HepG2 (cell line): ENCODE results near the gene MPC1. TPM values are rescaled to one million over a fixed set of nuclear protein-coding genes. Genes with fewer than 3 reads are reported as not detected.

ENCODE experiments used
- AGO2 ChIP-seq: fragments of 200-400 bp; formaldehyde crosslinking; optimal IDR thresholded peaks from 2 replicates; pipeline ENCODE3; 2017; ENCODE audit warnings: mild to moderate bottlenecking, low read depth, low read length, moderate library complexity
- ARNTL ChIP-seq: sonication (generic); formaldehyde crosslinking; IDR thresholded peaks from 2 replicates; pipeline ENCODE4 v1.4.0; 2020; ENCODE audit warnings: mild to moderate bottlenecking, missing genetic modification reagents
- ATF6 ChIP-seq: sonication (generic); formaldehyde crosslinking; conservative IDR thresholded peaks from 2 replicates; pipeline ENCODE4 v1.4.0; 2020; ENCODE audit warnings: missing genetic modification reagents
- ATRX ChIP-seq: sonication (generic); formaldehyde crosslinking; IDR thresholded peaks from 2 replicates; pipeline ENCODE4 v1.4.0; 2020; ENCODE audit warnings: missing genetic modification reagents, borderline replicate concordance
- BHLHE40 ChIP-seq: IDR thresholded peaks from 2 replicates; pipeline ENCODE4 v1.6.1; 2011; ENCODE audit warnings: low read length, improper control_type of control experiment
- E2F2 ChIP-seq: sonication (generic); formaldehyde crosslinking; IDR thresholded peaks from 2 replicates; pipeline ENCODE4 v1.4.0; 2020; ENCODE audit warnings: missing genetic modification reagents, borderline replicate concordance
- ELF1 ChIP-seq: sonication (generic); formaldehyde crosslinking; IDR thresholded peaks from 2 replicates; pipeline ENCODE4 v1.4.0; 2020; ENCODE audit warnings: missing genetic modification reagents
- FOSL2 ChIP-seq: sonication (generic); formaldehyde crosslinking; IDR thresholded peaks from 2 replicates; pipeline ENCODE4 v1.4.0; 2020; ENCODE audit warnings: missing genetic modification reagents
- LCORL ChIP-seq, 2 experiments: fragments of 450-650 bp in 1 of 2; sonication (generic) in 1 of 2; formaldehyde crosslinking in 1 of 2; IDR thresholded peaks; 2 replicates each; pipeline versions ENCODE4 v1.5.0 to v1.6.1; 2017 to 2020; ENCODE audit warnings: antibody characterized with exemption in 1 of 2, missing genetic modification reagents in 1 of 2
- MIER2 ChIP-seq: IDR thresholded peaks from 2 replicates; pipeline ENCODE4 v1.6.1; 2016; ENCODE audit warnings: missing biosample characterization, missing genetic modification reagents
- RBAK ChIP-seq: sonication (generic); formaldehyde crosslinking; IDR thresholded peaks from 2 replicates; pipeline ENCODE4 v1.5.1; 2020; ENCODE audit warnings: mild to moderate bottlenecking, missing genetic modification reagents
- SKI ChIP-seq: fragments of 450-650 bp; IDR thresholded peaks from one replicate; pipeline ENCODE4 v1.6.1; 2018; ENCODE audit warnings: mild to moderate bottlenecking; ENCODE audit not compliant: partially characterized antibody
- SP5 ChIP-seq: IDR thresholded peaks from 2 replicates; pipeline ENCODE4 v1.6.1; 2016; ENCODE audit warnings: low read depth, borderline replicate concordance
- TFAP4 ChIP-seq: sonication (generic); IDR thresholded peaks from 2 replicates; pipeline ENCODE4 v1.6.1; 2016; ENCODE audit warnings: low read depth, borderline replicate concordance
- TRIM24 ChIP-seq: sonication (generic); formaldehyde crosslinking; IDR thresholded peaks from 2 replicates; pipeline ENCODE4 v1.8.0; 2022; ENCODE audit warnings: mild to moderate bottlenecking, missing genetic modification reagents
- ZBTB46 ChIP-seq: sonication (generic); formaldehyde crosslinking; IDR thresholded peaks from 2 replicates; pipeline ENCODE4 v1.4.0; 2020; ENCODE audit warnings: mild to moderate bottlenecking, missing genetic modification reagents, borderline replicate concordance
- ZFP36L1 ChIP-seq: sonication (generic); formaldehyde crosslinking; IDR thresholded peaks from 2 replicates; pipeline ENCODE4 v1.8.0; 2022; ENCODE audit warnings: mild to moderate bottlenecking, missing genetic modification reagents, moderate library complexity
- ZNF17 ChIP-seq: sonication (generic); formaldehyde crosslinking; IDR thresholded peaks from 2 replicates; pipeline ENCODE4 v1.5.0; 2020; ENCODE audit warnings: mild to moderate bottlenecking, missing genetic modification reagents
- ZNF703 ChIP-seq: sonication (generic); formaldehyde crosslinking; IDR thresholded peaks from 2 replicates; pipeline ENCODE4 v1.5.1; 2020; ENCODE audit warnings: missing genetic modification reagents, mild to moderate bottlenecking, moderate library complexity, borderline replicate concordance
- ZNF720 ChIP-seq: sonication (generic); formaldehyde crosslinking; IDR thresholded peaks from 2 replicates; pipeline ENCODE4 v1.4.0; 2020; ENCODE audit warnings: missing genetic modification reagents
- ZNF775 ChIP-seq: sonication (generic); formaldehyde crosslinking; IDR thresholded peaks from 2 replicates; pipeline ENCODE4 v1.4.0; 2020; ENCODE audit warnings: missing genetic modification reagents, mild to moderate bottlenecking, moderate library complexity, borderline replicate concordance
- polyA plus RNA-seq, 8 experiments: library from polyadenylated mRNA; depleted of rRNA in 3 of 8; stranded (reverse) in 7 of 8; unstranded in 1 of 8; fragments of >200 nt; fragmentation: Illumina TruSeq in 4 of 8; extraction: Trizol in 4 of 8; gene quantifications; 2 replicates each; pipeline versions ENCODE4 v1.2.1 to v1.2.3, GENCODE V29; 2011 to 2016; ENCODE audit warnings: low read depth in 4 of 8, missing spikeins in 1 of 8, mixed read lengths in 1 of 8; ENCODE audit not compliant: insufficient read depth in 1 of 8
- total RNA-seq, 5 experiments: library from RNA; depleted of rRNA; stranded (reverse); fragments of >200 nt; fragmentation: Illumina TruSeq; extraction: Trizol; gene quantifications; 2 replicates each; pipeline ENCODE4 v1.2.3, GENCODE V29; 2016; ENCODE audit warnings: low read depth in 1 of 5
- TF ChIP-seq, protein P1 (sequence below): sonication (generic); formaldehyde crosslinking; IDR thresholded peaks from 2 replicates; pipeline ENCODE4 v1.4.0; 2020; ENCODE audit warnings: mild to moderate bottlenecking, low read depth, missing genetic modification reagents

Gene MPC1
- total and polyA plus RNA-seq, 2 of the 13 experiments (the other 11 are each of a cell fraction or from before 2014, with no cell fraction given), result 189 to 214 TPM

DNA sequence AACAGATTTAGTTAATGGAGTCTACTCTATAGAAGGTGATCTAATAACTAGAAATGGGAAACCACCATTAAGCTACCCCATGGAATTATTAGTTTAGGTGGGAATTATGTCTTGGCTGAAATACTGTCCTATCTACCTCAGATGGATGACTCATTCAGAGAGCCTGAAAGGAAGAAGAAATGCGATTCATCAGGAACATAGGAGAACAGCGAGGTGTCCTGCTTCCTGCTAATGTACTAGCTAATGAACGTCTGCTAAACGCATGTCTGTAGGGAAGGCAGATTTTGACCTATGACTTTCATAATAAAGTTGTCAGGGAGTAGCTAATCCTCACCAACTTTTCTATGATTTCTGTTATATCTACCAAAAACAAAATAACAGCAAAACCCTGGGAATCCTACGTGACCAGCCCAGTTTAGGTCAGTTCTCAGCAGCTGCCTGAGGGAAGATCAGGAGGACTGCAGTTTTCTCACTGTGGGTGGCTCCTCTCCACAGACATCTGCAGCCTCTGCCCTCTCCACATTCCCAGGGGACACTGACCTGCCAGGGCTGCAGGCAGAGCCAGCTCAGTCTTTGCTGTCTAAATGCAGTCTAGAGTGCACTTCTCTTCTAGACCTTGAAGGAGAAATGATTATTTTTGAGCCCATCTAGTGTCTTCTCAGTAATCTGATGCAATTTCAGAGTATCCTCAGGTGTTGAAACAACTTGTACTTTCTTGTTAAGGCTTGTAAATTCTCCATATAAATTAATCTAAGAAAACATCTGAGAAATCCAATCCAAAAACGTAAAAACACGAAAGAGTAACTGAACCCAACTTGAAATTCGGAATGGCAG is 22.3 kb downstream of the MPC1 start (continued):
- TF ChIP-seq, protein P1, sequence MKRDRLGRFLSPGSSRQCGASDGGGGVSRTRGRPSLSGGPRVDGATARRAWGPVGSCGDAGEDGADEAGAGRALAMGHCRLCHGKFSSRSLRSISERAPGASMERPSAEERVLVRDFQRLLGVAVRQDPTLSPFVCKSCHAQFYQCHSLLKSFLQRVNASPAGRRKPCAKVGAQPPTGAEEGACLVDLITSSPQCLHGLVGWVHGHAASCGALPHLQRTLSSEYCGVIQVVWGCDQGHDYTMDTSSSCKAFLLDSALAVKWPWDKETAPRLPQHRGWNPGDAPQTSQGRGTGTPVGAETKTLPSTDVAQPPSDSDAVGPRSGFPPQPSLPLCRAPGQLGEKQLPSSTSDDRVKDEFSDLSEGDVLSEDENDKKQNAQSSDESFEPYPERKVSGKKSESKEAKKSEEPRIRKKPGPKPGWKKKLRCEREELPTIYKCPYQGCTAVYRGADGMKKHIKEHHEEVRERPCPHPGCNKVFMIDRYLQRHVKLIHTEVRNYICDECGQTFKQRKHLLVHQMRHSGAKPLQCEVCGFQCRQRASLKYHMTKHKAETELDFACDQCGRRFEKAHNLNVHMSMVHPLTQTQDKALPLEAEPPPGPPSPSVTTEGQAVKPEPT (CRISPR knock-in tag), result 0 out of 2 replicates have a peak, but pooled peaks have one; percentile 18
- TF ChIP-seq ZNF775 (CRISPR knock-in tag) (no peak), AGO2 (no peak), ATRX (CRISPR knock-in tag) (no peak), SKI (no peak), ELF1 (no peak), LCORL (IDR thresholded peaks at IDR 0.05) (no peak), LCORL (CRISPR knock-in tag; IDR thresholded peaks at IDR 0.05) (no peak), MIER2 (CRISPR knock-in tag) (0 out of 2 replicates have a peak, but pooled peaks have one; percentile 47), ATF6 (CRISPR knock-in tag) (no peak), ARNTL (CRISPR knock-in tag) (no peak), TRIM24 (no peak), E2F2 (CRISPR knock-in tag) (no peak), ZBTB46 (CRISPR knock-in tag) (no peak), ZNF703 (CRISPR knock-in tag) (no peak), RBAK (CRISPR knock-in tag) (no peak), ZFP36L1 (CRISPR knock-in tag) (0 out of 2 replicates have a peak, but pooled peaks have one; percentile 23), BHLHE40 (no peak), ZNF17 (CRISPR knock-in tag) (peak; percentile 34; the same call in 1 of the 2 replicates), ZNF720 (CRISPR knock-in tag) (no peak), FOSL2 (CRISPR knock-in tag) (peak; percentile 68), TFAP4 (peak; percentile 20; the same call in 1 of the 2 replicates), SP5 (peak; percentile 5; the same call in 1 of the 2 replicates)
